Brain microvascular endothelial cell (primary cell): ENCODE data around the gene ME2.

ENCODE experiments used
- DNase-seq: peaks from one replicate; pipeline ENCODE4 v3.0.0-alpha.2; 2020
- H3K27ac ChIP-seq: fragments of 250-450 bp; sonication (Bioruptor Pico); 2 replicates; pipeline ENCODE4 v1.5.1; 2020; ENCODE audit warnings: mild to moderate bottlenecking, moderate library complexity
- H3K27me3 ChIP-seq: fragments of 250-450 bp; sonication (Bioruptor Pico); replicated peaks from 2 replicates; pipeline ENCODE4 v1.5.1; 2020; ENCODE audit warnings: mild to moderate bottlenecking
- H3K36me3 ChIP-seq: fragments of 250-450 bp; sonication (Bioruptor Pico); replicated peaks from 2 replicates; pipeline ENCODE4 v1.5.1; 2020; ENCODE audit warnings: mild to moderate bottlenecking
- H3K4me3 ChIP-seq: 2 replicates; pipeline ENCODE4 v1.5.1; 2011; ENCODE audit warnings: low read depth, mild to moderate bottlenecking, control low read depth, low read length, moderate library complexity
- CTCF ChIP-seq: IDR thresholded peaks from 2 replicates; pipeline ENCODE4 v1.5.1; 2011; ENCODE audit warnings: low read depth, mild to moderate bottlenecking, moderate library complexity, low read length, control low read depth, inconsistent platforms; ENCODE audit errors: missing control alignments
- in situ Hi-C: cut with HindIII; loops from 2 replicates; pipeline ENCODE4 v1.10.0; 2017; ENCODE audit warnings: low sequenced_read_pairs, low pct_ligation_motif_present

Gene ME2

GRCh38 chr18:50911006-50911405 lies 32.1 kb downstream of the ME2 start:
- DNase-seq = no peak
- in situ Hi-C loops = no loop called here
- H3K36me3 ChIP-seq = peaks cover 4% of the 10 kb centered on the region
- H3K27ac ChIP-seq = no peak overlapping the region
- no peak for TF ChIP-seq CTCF
- H3K4me3 ChIP-seq = no peak overlapping the region
- H3K27me3 ChIP-seq = no peaks in the 10 kb centered on the region

GRCh38 chr18:50917021-50917420 lies 38.1 kb downstream of the ME2 start:
- no peak overlapping the region for H3K4me3 ChIP-seq
- H3K27me3 ChIP-seq = no peaks in the 10 kb centered on the region
- H3K27ac ChIP-seq = no peak overlapping the region
- peaks cover 2% of the 10 kb centered on the region for H3K36me3 ChIP-seq
- in situ Hi-C loops = no loop called here
- TF ChIP-seq CTCF = no peak
- DNase-seq = no peak

- no peaks in the 10 kb centered on the region for H3K36me3 ChIP-seq
- in situ Hi-C loops = no loop called here
- no peak overlapping the region for H3K4me3 ChIP-seq
- H3K27ac ChIP-seq = no peak overlapping the region
- no peak for DNase-seq
- TF ChIP-seq CTCF = no peak
- H3K27me3 ChIP-seq = no peaks in the 10 kb centered on the region
These were observed 39.2 kb downstream of the ME2 start for GRCh38 chr18:50918153-50918552.

- TF ChIP-seq CTCF = no peak
- Histone ChIP-seq H3K36me3 (no peaks in the 10 kb centered on the region), H3K4me3 (no peak overlapping the region), H3K27me3 (no peaks in the 10 kb centered on the region), H3K27ac (no peak overlapping the region)
- in situ Hi-C loops = no loop called here
- DNase-seq = peak; percentile 2
These were observed 45.5 kb downstream of the ME2 start for GRCh38 chr18:50924372-50924771.

GRCh38 chr18:50926521-50926920 lies 47.6 kb downstream of the ME2 start:
- no peak overlapping the region for H3K27ac ChIP-seq
- no peak overlapping the region for H3K4me3 ChIP-seq
- H3K27me3 ChIP-seq = no peaks in the 10 kb centered on the region
- in situ Hi-C loops = no loop called here
- no peak for TF ChIP-seq CTCF
- H3K36me3 ChIP-seq = no peaks in the 10 kb centered on the region
- no peak for DNase-seq

GRCh38 chr18:50928551-50928950 lies 49.6 kb downstream of the ME2 start:
- TF ChIP-seq CTCF = no peak
- DNase-seq = peak; percentile 4
- no peak overlapping the region for H3K27ac ChIP-seq
- in situ Hi-C loops = no loop called here
- H3K27me3 ChIP-seq = no peaks in the 10 kb centered on the region
- H3K36me3 ChIP-seq = no peaks in the 10 kb centered on the region
- no peak overlapping the region for H3K4me3 ChIP-seq
